Measurements from ENCODE around the gene CYSLTR2.

The CYSLTR2 gene

GRCh38 chr13:48680756-48681392, 27.1 kb downstream of the CYSLTR2 start:
- no peaks in the 10 kb centered on the region for H3K36me3 ChIP-seq (ENCODE audit: control insufficient read depth, insufficient read depth, low read length)
- no peaks in the 10 kb centered on the region for H3K9me3 ChIP-seq (ENCODE audit: control insufficient read depth, low read length)
- no peak overlapping the region for H2AFZ ChIP-seq
- no peak overlapping the region for H3K4me3 ChIP-seq (ENCODE audit: low read depth, low read length)
- H3K4me2 ChIP-seq (ENCODE audit: low read length): no peak overlapping the region
- H3K79me2 ChIP-seq: no peaks in the 10 kb centered on the region
- no peaks in the 10 kb centered on the region for H3K4me1 ChIP-seq
- no peaks in the 10 kb centered on the region for H3K27me3 ChIP-seq (ENCODE audit: control insufficient read depth, insufficient read depth, low read length)
- H3K27ac ChIP-seq: no peak overlapping the region
- H3K9ac ChIP-seq: no peak overlapping the region
- no peak for TF ChIP-seq CTCF (IDR thresholded peaks at IDR 0.05)

- Histone ChIP-seq H3K27ac (no peak overlapping the region), H2AFZ (no peak overlapping the region), H3K4me1 (no peaks in the 10 kb centered on the region), H3K4me3 (ENCODE audit: low read depth, low read length) (no peak overlapping the region), H3K27me3 (ENCODE audit: control insufficient read depth, insufficient read depth, low read length) (no peaks in the 10 kb centered on the region), H3K9me3 (ENCODE audit: control insufficient read depth, low read length) (no peaks in the 10 kb centered on the region), H3K4me2 (ENCODE audit: low read length) (no peak overlapping the region), H3K9ac (no peak overlapping the region), H3K36me3 (ENCODE audit: control insufficient read depth, insufficient read depth, low read length) (no peaks in the 10 kb centered on the region), H3K79me2 (no peaks in the 10 kb centered on the region)
- no peak for TF ChIP-seq CTCF (IDR thresholded peaks at IDR 0.05)
Measured at GRCh38 chr13:48681905-48682304, 28.2 kb downstream of the CYSLTR2 start.

GRCh38 chr13:48682436-48682835, 28.7 kb downstream of the CYSLTR2 start:
- no peaks in the 10 kb centered on the region for H3K4me1 ChIP-seq
- H3K9ac ChIP-seq: no peak overlapping the region
- no peaks in the 10 kb centered on the region for H3K36me3 ChIP-seq (ENCODE audit: control insufficient read depth, insufficient read depth, low read length)
- no peak overlapping the region for H3K4me2 ChIP-seq (ENCODE audit: low read length)
- H3K4me3 ChIP-seq (ENCODE audit: low read depth, low read length): no peak overlapping the region
- H3K79me2 ChIP-seq: no peaks in the 10 kb centered on the region
- H3K27me3 ChIP-seq (ENCODE audit: control insufficient read depth, insufficient read depth, low read length): no peaks in the 10 kb centered on the region
- H3K27ac ChIP-seq: no peak overlapping the region
- H2AFZ ChIP-seq: no peak overlapping the region
- H3K9me3 ChIP-seq (ENCODE audit: control insufficient read depth, low read length): no peaks in the 10 kb centered on the region
- no peak for TF ChIP-seq CTCF (IDR thresholded peaks at IDR 0.05)

- H3K9ac ChIP-seq: no peak overlapping the region
- no peak overlapping the region for H3K27ac ChIP-seq
- H3K9me3 ChIP-seq (ENCODE audit: control insufficient read depth, low read length): no peaks in the 10 kb centered on the region
- no peak for TF ChIP-seq CTCF (IDR thresholded peaks at IDR 0.05)
- no peaks in the 10 kb centered on the region for H3K4me1 ChIP-seq
- H3K4me2 ChIP-seq (ENCODE audit: low read length): no peak overlapping the region
- no peaks in the 10 kb centered on the region for H3K79me2 ChIP-seq
- H2AFZ ChIP-seq: no peak overlapping the region
- H3K36me3 ChIP-seq (ENCODE audit: control insufficient read depth, insufficient read depth, low read length): no peaks in the 10 kb centered on the region
- no peak overlapping the region for H3K4me3 ChIP-seq (ENCODE audit: low read depth, low read length)
- no peaks in the 10 kb centered on the region for H3K27me3 ChIP-seq (ENCODE audit: control insufficient read depth, insufficient read depth, low read length)
Measured at GRCh38 chr13:48686636-48687210, 33.0 kb downstream of the CYSLTR2 start.

- Histone ChIP-seq H3K27ac (no peak overlapping the region), H3K79me2 (no peaks in the 10 kb centered on the region), H3K27me3 (ENCODE audit: control insufficient read depth, insufficient read depth, low read length) (no peaks in the 10 kb centered on the region), H3K4me2 (ENCODE audit: low read length) (no peak overlapping the region), H3K9me3 (ENCODE audit: control insufficient read depth, low read length) (no peaks in the 10 kb centered on the region), H3K4me1 (no peaks in the 10 kb centered on the region), H3K36me3 (ENCODE audit: control insufficient read depth, insufficient read depth, low read length) (no peaks in the 10 kb centered on the region), H3K9ac (no peak overlapping the region), H2AFZ (no peak overlapping the region), H3K4me3 (ENCODE audit: low read depth, low read length) (no peak overlapping the region)
- TF ChIP-seq CTCF (IDR thresholded peaks at IDR 0.05): no peak
Measured at GRCh38 chr13:48687249-48687648, 33.5 kb downstream of the CYSLTR2 start.
